Panc1 (cell line): ENCODE measurements around the gene POLK. TPM values are rescaled to one million over a fixed set of nuclear protein-coding genes. Genes with fewer than 3 reads are reported as not detected.

Experiments
- ATAC-seq: fragments of 200-7000 bp; cut with Tn5 transposase; 2 replicates; pipeline ENCODE4 v1.9.1; 2020; ENCODE audit warnings: mild to moderate bottlenecking, moderate library complexity
- BruUV-seq: library from RNA; stranded (reverse); fragments of 400-500 nt; replicated peaks from 2 replicates; lab custom pipeline; 2021; lab: Mats Ljungman, UMichigan
- CTCF ChIA-PET: fragments of 300-600 bp; sonication (Branson Sonifier 250); formaldehyde crosslinking; loops from one replicate; lab custom pipeline; 2022; ENCODE audit warnings: antibody characterized with exemption; lab: Charles Lee
- POLR2A ChIA-PET: fragments of 300-600 bp; sonication (Branson Sonifier 250); formaldehyde crosslinking; loops from one replicate; lab custom pipeline; 2022; ENCODE audit warnings: antibody characterized with exemption; lab: Charles Lee
- DNase-seq: peaks from one replicate; pipeline ENCODE4 v3.0.0-alpha.2; 2010; ENCODE audit warnings: low read depth, low spot score
- H3K27ac ChIP-seq: 2 replicates; pipeline ENCODE4 v1.5.1; 2011; ENCODE audit warnings: mild to moderate bottlenecking, low read length, inconsistent platforms
- H3K27me3 ChIP-seq: fragments of 200-500 bp; sonication (Bioruptor generic); 2 replicates; pipeline ENCODE4 v1.6.0; 2014; ENCODE audit warnings: low read length, inconsistent platforms; ENCODE audit not compliant: control insufficient read depth, insufficient read depth
- H3K36me3 ChIP-seq: fragments of 200-500 bp; sonication (Bioruptor generic); 2 replicates; pipeline ENCODE4 v1.5.1; 2014; ENCODE audit warnings: inconsistent platforms, mild to moderate bottlenecking, low read length, moderate library complexity; ENCODE audit not compliant: control insufficient read depth, insufficient read depth
- H3K4me1 ChIP-seq: 2 replicates; pipeline ENCODE4 v1.5.1; 2011; ENCODE audit warnings: inconsistent platforms, mild to moderate bottlenecking, low read length, moderate library complexity; ENCODE audit not compliant: control insufficient read depth, insufficient read depth
- H3K4me3 ChIP-seq, 2 experiments: 2 replicates each; pipeline ENCODE4 v1.5.1; 2011 to 2012; ENCODE audit warnings: low read depth in 2 of 2, low read length in 2 of 2, mild to moderate bottlenecking in 2 of 2, inconsistent platforms in 1 of 2, moderate library complexity in 1 of 2
- H3K9me3 ChIP-seq: fragments of 200-500 bp; sonication (Bioruptor generic); 2 replicates; pipeline ENCODE4 v1.5.1; 2014; ENCODE audit warnings: low read depth, mild to moderate bottlenecking, inconsistent platforms, low read length, moderate library complexity; ENCODE audit not compliant: control insufficient read depth, insufficient read depth
- POLR2AphosphoS5 ChIP-seq: IDR thresholded peaks from 2 replicates; pipeline ENCODE4 v1.6.1; 2012; ENCODE audit warnings: mild to moderate bottlenecking, low read depth, low read length, moderate library complexity
- REST ChIP-seq, 2 experiments: IDR thresholded peaks; 2 replicates each; pipeline ENCODE4 v1.6.1; 2011 to 2012; ENCODE audit warnings: low read depth in 2 of 2, control low read depth in 1 of 2, low read length in 1 of 2, mild to moderate bottlenecking in 1 of 2, moderate library complexity in 1 of 2; ENCODE audit not compliant: insufficient read depth in 1 of 2
- SIN3A ChIP-seq: IDR thresholded peaks from 2 replicates; pipeline ENCODE4 v1.6.1; 2012; ENCODE audit warnings: low read depth, mild to moderate bottlenecking, low read length, moderate library complexity, borderline replicate concordance; ENCODE audit not compliant: insufficient read depth
- TCF7L2 ChIP-seq: IDR thresholded peaks from 2 replicates; pipeline ENCODE4 v1.6.1; 2011; ENCODE audit warnings: mild to moderate bottlenecking, low read depth, low read length, inconsistent platforms
- in situ Hi-C: cut with HindIII; loops from 2 replicates; pipeline ENCODE4 v1.10.0; 2016; ENCODE audit warnings: low sequenced_read_pairs, low pct_unique_long_range_greater_than_20kb
- intact Hi-C: fragments of 100-400 bp; cut with micrococcal nuclease; formaldehyde crosslinking; loops from one replicate; pipeline ENCODE4 v1.10.0; 2022; ENCODE audit not compliant: unreplicated experiment
- total RNA-seq: library from RNA; stranded (reverse); gene quantifications from one replicate; pipeline ENCODE4 v1.2.1, GENCODE V29; 2021; ENCODE audit not compliant: unreplicated experiment
- TF ChIP-seq, protein P1 (sequence below): fragments of 450-650 bp; IDR thresholded peaks from 2 replicates; pipeline ENCODE4 v1.5.1; 2017; ENCODE audit warnings: mild to moderate bottlenecking

Gene POLK
- total RNA-seq, 1 experiment from 2014 or later: 21.3 TPM

- Histone ChIP-seq H3K36me3 (no peaks in the 10 kb centered on the region), H3K4me1 (peaks cover 5% of the 10 kb centered on the region; the same call in 1 of the 2 replicates), H3K27ac (no peak overlapping the region), H3K4me3 (no peak overlapping the region), H3K27me3 (no peaks in the 10 kb centered on the region), H3K9me3 (peaks cover 18% of the 10 kb centered on the region)
- CTCF ChIA-PET: no interaction called here
- ATAC-seq: no peak
- DNase-seq: no peak
- intact Hi-C loops (no loop called here), in situ Hi-C loops (no loop called here)
- POLR2A ChIA-PET: no interaction called here
- TF ChIP-seq REST (IDR thresholded peaks at IDR 0.05; ENCODE audit: insufficient read depth in 1 of 2, low read depth in 2 of 2, low read length in 1 of 2) (no peak), SIN3A (no peak), TCF7L2 (no peak), POLR2AphosphoS5 (no peak)
- TF ChIP-seq, protein P1, sequence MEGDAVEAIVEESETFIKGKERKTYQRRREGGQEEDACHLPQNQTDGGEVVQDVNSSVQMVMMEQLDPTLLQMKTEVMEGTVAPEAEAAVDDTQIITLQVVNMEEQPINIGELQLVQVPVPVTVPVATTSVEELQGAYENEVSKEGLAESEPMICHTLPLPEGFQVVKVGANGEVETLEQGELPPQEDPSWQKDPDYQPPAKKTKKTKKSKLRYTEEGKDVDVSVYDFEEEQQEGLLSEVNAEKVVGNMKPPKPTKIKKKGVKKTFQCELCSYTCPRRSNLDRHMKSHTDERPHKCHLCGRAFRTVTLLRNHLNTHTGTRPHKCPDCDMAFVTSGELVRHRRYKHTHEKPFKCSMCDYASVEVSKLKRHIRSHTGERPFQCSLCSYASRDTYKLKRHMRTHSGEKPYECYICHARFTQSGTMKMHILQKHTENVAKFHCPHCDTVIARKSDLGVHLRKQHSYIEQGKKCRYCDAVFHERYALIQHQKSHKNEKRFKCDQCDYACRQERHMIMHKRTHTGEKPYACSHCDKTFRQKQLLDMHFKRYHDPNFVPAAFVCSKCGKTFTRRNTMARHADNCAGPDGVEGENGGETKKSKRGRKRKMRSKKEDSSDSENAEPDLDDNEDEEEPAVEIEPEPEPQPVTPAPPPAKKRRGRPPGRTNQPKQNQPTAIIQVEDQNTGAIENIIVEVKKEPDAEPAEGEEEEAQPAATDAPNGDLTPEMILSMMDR: no peak
- no TSS peak for BruUV-seq
Observed at GRCh38 chr5:75465480-75465879, 46.2 kb upstream of the POLK start.

GRCh38 chr5:75466006-75466716 is 45.5 kb upstream of the POLK start:
- H3K4me1 ChIP-seq: peaks cover 2% of the 10 kb centered on the region; the same call in 1 of the 2 replicates
- ChIA-PET POLR2A (no interaction called here), CTCF (no interaction called here)
- TF ChIP-seq SIN3A (no peak), TCF7L2 (no peak), REST (IDR thresholded peaks at IDR 0.05; ENCODE audit: insufficient read depth in 1 of 2, low read depth in 2 of 2, low read length in 1 of 2) (no peak), POLR2AphosphoS5 (no peak)
- TF ChIP-seq, protein P1: no peak
- H3K27me3 ChIP-seq: no peaks in the 10 kb centered on the region
- no peak overlapping the region for H3K4me3 ChIP-seq
- no TSS peak for BruUV-seq
- intact Hi-C loops (no loop called here), in situ Hi-C loops (no loop called here)
- no peaks in the 10 kb centered on the region for H3K36me3 ChIP-seq
- DNase-seq (no peak), ATAC-seq (0 out of 2 replicates have a peak, but pooled peaks have one; percentile 34)
- peaks cover 24% of the 10 kb centered on the region for H3K9me3 ChIP-seq
- no peak overlapping the region for H3K27ac ChIP-seq
